ENCODE measurements around the gene PAPPA.

GRCh38 chr9:116238225-116238624 is 84.6 kb downstream of the PAPPA start:
- TF ChIP-seq ASH2L (IDR thresholded peaks at IDR 0.05; ENCODE audit: low read length) = no peak
- TF ChIP-seq POLR2A (IDR thresholded peaks at IDR 0.05; ENCODE audit: control extremely low read depth in 1 of 2, low read depth in 2 of 2, low read length in 2 of 2) = no peak
- TF ChIP-seq POLR2AphosphoS5 (IDR thresholded peaks at IDR 0.05; ENCODE audit: low read depth, low read length) = no peak
- no peak for TF ChIP-seq CTCF (IDR thresholded peaks at IDR 0.05; ENCODE audit: control extremely low read depth in 1 of 3, insufficient read depth in 1 of 3, low read depth in 1 of 3, low read length in 3 of 3)
- TF ChIP-seq EZH2 (IDR thresholded peaks at IDR 0.05; ENCODE audit: low read depth, low read length, severe bottlenecking) = no peak
- no peak for TF ChIP-seq CEBPB (IDR thresholded peaks at IDR 0.05; ENCODE audit: low read depth, low read length)

Data from H1 (cell line).